Endometrium (tissue), 2 donors: ENCODE measurements around the gene AHSP.
"Not testable (repeated sequence)": the region's sequence is repeated elsewhere in the genome, so short reads cannot be mapped to it uniquely, and the experiment has no call there.

ENCODE experiments used
- FAIRE-seq: peaks from 2 replicates; lab custom pipeline; 2012; peaks lifted over from hg19 to GRCh38; lab: Jason Lieb, UNC
- donor health status: control.
- donor health status: control.

Gene AHSP

GRCh38 chr16:31532120-31532519 is 4.4 kb downstream of the AHSP start:
- no peak for FAIRE-seq

GRCh38 chr16:31532896-31533295 is 5.2 kb downstream of the AHSP start:
- no peak for FAIRE-seq

GRCh38 chr16:31535737-31536136 is 8.0 kb downstream of the AHSP start:
- FAIRE-seq = no peak

GRCh38 chr16:31536804-31537361 is 9.2 kb downstream of the AHSP start:
- no peak for FAIRE-seq

GRCh38 chr16:31537362-31538242 is 9.9 kb downstream of the AHSP start:
- FAIRE-seq = no peak

GRCh38 chr16:31538243-31538598 is 10.5 kb downstream of the AHSP start:
- FAIRE-seq = not testable (repeated sequence)

GRCh38 chr16:31539762-31540161 is 12.1 kb downstream of the AHSP start:
- FAIRE-seq = not testable (repeated sequence)

- no peak for FAIRE-seq
Observed at GRCh38 chr16:31542763-31543162, 15.1 kb downstream of the AHSP start.

GRCh38 chr16:31561426-31562233 is 33.9 kb downstream of the AHSP start:
- no peak for FAIRE-seq

- FAIRE-seq = no peak
Observed at GRCh38 chr16:31568577-31569359, 41.1 kb downstream of the AHSP start.

- FAIRE-seq = no peak
Observed at GRCh38 chr16:31569360-31569717, 41.6 kb downstream of the AHSP start.

- FAIRE-seq = no peak
Observed at GRCh38 chr16:31572821-31573220, 45.1 kb downstream of the AHSP start.

- peak; percentile 100 for FAIRE-seq
Observed at GRCh38 chr16:31574159-31574558, 46.5 kb downstream of the AHSP start.

- no peak for FAIRE-seq
Observed at GRCh38 chr16:31577411-31577810, 49.7 kb downstream of the AHSP start.
